MG63 (cell line): ENCODE results near the gene STMN1. TPM values are rescaled to one million over a fixed set of nuclear protein-coding genes. Genes with fewer than 3 reads are reported as not detected.

Experiments used
- DNase-seq: peaks from one replicate; pipeline ENCODE4 v3.0.0-alpha.2; 2020
- H3K27me3 ChIP-seq: fragments of 250-450 bp; sonication (Bioruptor Pico); 2 replicates; pipeline ENCODE4 v1.5.1; 2020; ENCODE audit warnings: mild to moderate bottlenecking, moderate library complexity
- H3K36me3 ChIP-seq: fragments of 250-450 bp; sonication (Bioruptor Pico); 2 replicates; pipeline ENCODE4 v1.5.1; 2020; ENCODE audit warnings: mild to moderate bottlenecking, moderate library complexity
- H3K4me3 ChIP-seq: fragments of 250-450 bp; sonication (Bioruptor Pico); 2 replicates; pipeline ENCODE4 v1.5.1; 2020; ENCODE audit warnings: mild to moderate bottlenecking, moderate library complexity
- H3K9me3 ChIP-seq: fragments of 250-450 bp; sonication (Bioruptor Pico); 2 replicates; pipeline ENCODE4 v1.5.1; 2020; ENCODE audit warnings: mild to moderate bottlenecking, moderate library complexity
- total RNA-seq: library from RNA; depleted of rRNA; stranded (reverse); fragments of >200 nt; shearing (Covaris generic); gene quantifications from 2 replicates; pipeline ENCODE4 v1.2.3, GENCODE V29; 2014; ENCODE audit warnings: low replicate concordance

The STMN1 gene
- total RNA-seq, 1 experiment from 2014 or later = 85.4 TPM

GRCh38 chr1:25904943-25905679, 1.1 kb downstream of the STMN1 start:
- Histone ChIP-seq H3K36me3 (peaks cover 45% of the 10 kb centered on the region), H3K4me3 (peak overlapping the region; percentile 99), H3K9me3 (no peaks in the 10 kb centered on the region), H3K27me3 (no peaks in the 10 kb centered on the region)
- peak; percentile 97 for DNase-seq

DNA sequence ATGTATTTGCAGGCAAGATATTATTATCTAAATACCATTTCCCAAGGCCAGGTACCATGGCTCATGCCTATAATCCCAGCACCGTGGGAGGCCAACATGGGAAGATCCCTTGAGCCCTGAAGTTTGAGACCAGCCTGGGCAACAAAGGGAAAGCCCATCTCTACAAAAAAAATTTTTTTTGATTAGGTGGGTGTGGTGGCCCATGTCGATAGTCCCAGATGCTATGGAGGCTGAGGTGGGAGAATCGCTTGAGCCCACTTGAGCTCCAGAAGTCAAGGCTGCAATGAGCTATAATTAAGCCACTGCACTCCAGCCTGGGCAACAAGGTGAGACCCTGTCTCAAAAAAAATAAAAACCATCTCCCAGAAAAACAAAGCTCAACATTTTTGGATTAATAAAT, 2.2 kb downstream of the STMN1 start:
- no peaks in the 10 kb centered on the region for H3K27me3 ChIP-seq
- H3K36me3 ChIP-seq = peaks cover 56% of the 10 kb centered on the region
- H3K4me3 ChIP-seq = peak overlapping the region; percentile 99
- H3K9me3 ChIP-seq = no peaks in the 10 kb centered on the region
- no peak for DNase-seq

DNA sequence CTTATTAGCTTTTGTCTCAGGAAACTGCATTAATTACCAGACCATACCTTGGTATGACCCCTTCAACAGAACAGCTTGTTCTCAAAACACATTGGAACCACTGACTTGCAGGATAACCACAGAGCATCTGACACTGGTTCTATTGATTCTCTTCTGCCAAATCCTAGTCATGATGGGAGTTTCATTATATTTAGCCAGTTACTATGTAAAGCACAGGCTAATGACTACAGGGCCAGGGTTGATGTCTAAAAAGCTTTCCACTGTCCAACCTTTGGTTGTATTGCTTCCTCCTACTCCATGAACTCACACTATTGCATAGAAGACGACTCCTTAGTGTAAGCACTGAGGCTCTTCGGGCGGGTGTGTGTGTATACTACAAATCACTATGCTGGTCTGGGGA, 3.8 kb downstream of the STMN1 start:
- Histone ChIP-seq H3K9me3 (no peaks in the 10 kb centered on the region), H3K36me3 (peaks cover 72% of the 10 kb centered on the region), H3K4me3 (no peak overlapping the region), H3K27me3 (no peaks in the 10 kb centered on the region)
- no peak for DNase-seq

DNA sequence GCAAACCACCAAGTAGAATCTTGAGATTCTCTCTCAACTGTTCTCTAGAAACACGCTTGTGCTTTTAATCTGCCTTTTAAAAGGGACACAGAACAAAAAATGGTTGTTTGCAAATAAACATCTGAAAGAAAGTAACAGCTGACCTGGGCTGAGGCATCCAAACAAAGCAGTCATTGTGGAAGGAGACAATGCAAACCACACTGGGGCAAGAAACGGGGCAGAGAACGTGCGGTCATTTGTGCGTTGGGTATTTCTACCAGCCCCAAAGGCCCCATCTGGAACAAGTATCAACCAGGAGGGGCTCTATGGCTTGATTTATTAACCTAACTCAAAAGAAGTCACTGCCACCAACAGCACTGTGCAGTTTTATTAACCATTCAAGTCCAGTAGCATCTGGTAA, 6.0 kb downstream of the STMN1 start:
- no peak overlapping the region for H3K4me3 ChIP-seq
- DNase-seq = no peak
- peaks cover 75% of the 10 kb centered on the region for H3K36me3 ChIP-seq

DNA sequence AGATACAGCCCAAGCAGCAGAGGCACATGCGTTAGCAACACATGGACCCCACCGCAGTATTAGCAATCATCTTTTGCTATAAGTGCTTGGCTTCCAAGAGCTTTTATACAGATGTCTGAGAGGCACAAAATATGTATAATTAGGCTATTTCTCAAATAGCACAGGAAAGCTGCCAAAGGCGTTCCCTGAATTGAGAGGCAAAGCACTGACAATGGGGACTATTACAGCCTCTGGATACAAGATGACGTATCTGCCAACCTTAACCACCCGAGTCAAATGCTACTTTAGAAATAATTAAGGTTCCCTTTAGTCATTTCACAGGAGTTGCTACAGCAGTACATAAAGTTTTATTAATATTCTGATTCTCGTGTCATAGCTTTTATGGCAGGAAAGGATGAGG, 6.4 kb downstream of the STMN1 start:
- Histone ChIP-seq H3K27me3 (no peaks in the 10 kb centered on the region), H3K4me3 (no peak overlapping the region), H3K36me3 (peaks cover 78% of the 10 kb centered on the region), H3K9me3 (no peaks in the 10 kb centered on the region)
- DNase-seq = no peak

More for the DNA sequence above, 6.0 kb downstream of the STMN1 start:
- Histone ChIP-seq H3K27me3 (no peaks in the 10 kb centered on the region), H3K9me3 (no peaks in the 10 kb centered on the region)

DNA sequence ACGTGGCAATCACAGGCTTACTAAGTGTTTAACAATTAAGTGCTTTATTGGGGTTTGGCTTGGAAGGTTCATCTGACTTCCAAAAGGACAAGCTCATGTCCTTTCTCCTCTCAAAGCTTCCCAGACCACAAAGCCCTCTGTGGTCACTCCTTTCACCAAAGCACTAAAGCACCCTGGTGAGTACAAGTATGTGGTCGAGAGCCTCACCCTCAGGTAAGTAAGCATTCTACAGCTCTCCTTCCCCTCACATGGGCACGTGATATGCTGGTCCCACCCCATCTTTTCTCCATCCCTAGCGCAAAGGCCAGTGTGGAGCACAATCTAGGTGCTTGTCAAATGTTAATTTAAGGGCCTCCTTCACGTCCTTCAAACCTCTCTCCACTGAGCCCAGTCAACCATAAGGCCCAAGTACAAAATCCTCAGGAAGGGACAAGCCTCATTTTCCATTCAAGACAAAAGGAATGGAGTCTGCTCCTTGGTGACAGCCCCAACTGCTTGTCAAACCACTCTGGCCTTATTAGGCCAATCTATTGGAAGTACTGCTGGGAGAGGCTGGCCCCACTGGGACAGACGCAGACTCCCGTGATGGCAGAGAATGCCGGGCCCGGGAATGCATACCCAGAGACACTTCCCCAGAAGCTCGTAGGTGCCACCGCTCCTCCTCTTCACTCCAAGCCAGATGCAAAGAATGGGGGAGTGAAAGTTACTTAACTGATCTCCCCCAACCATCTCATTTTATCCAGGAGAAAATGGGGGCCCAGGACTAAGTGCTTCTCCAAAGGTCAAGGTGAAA, 7.8 kb downstream of the STMN1 start:
- no peak for DNase-seq
- no peak overlapping the region for H3K4me3 ChIP-seq
- peaks cover 79% of the 10 kb centered on the region for H3K36me3 ChIP-seq
- no peaks in the 10 kb centered on the region for H3K9me3 ChIP-seq
- H3K27me3 ChIP-seq = no peaks in the 10 kb centered on the region

- Histone ChIP-seq H3K4me3 (no peak overlapping the region), H3K9me3 (no peaks in the 10 kb centered on the region), H3K36me3 (peaks cover 73% of the 10 kb centered on the region), H3K27me3 (no peaks in the 10 kb centered on the region)
- no peak for DNase-seq
Measured at GRCh38 chr1:25897754-25898153, 8.5 kb downstream of the STMN1 start.

DNA sequence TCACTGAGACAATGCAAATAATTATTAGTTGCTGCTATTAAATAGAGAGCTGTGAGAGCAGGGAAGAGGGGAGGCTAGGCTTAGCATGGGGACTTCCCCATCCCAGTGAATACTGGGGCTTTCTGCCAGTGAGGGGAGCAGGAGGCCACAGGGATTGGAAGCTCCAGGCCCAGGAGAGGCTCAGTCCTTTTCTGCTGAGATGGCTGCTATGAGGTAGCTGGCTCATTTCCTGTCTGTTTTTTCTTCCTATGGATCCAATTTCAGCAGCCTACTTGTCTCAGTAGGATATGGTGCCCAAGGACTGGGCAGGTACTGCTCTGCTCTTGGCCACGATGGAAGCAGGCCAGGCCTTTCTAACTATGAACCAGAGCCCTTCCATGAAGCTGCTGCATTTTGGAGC, 10.0 kb downstream of the STMN1 start:
- DNase-seq = peak; percentile 31
- Histone ChIP-seq H3K27me3 (no peaks in the 10 kb centered on the region), H3K9me3 (no peaks in the 10 kb centered on the region), H3K36me3 (peaks cover 59% of the 10 kb centered on the region), H3K4me3 (no peak overlapping the region)

- Histone ChIP-seq H3K4me3 (no peak overlapping the region), H3K9me3 (no peaks in the 10 kb centered on the region), H3K36me3 (peaks cover 51% of the 10 kb centered on the region), H3K27me3 (no peaks in the 10 kb centered on the region)
- peak; percentile 85 for DNase-seq
Measured at GRCh38 chr1:25895365-25895990, 10.7 kb downstream of the STMN1 start.

DNA sequence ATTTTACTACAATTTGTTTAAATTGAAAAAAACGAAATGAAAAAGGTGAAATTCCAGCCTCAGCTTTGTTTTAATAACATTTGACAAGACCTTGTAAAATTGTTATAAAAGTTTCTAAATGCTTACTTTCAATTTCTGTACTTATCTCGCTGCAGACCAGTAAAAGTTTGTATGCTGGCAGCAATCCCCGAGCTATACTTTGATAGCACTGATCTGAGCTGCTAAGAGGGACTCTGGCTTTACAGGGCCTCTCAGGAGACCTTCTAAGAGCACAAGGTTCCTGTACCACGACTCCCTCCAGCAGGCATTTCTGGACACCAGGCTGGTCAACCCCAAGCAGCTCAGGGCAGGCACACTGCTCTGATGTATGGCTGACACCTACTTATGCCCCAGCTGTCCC, 13.1 kb downstream of the STMN1 start:
- Histone ChIP-seq H3K4me3 (no peak overlapping the region), H3K9me3 (no peaks in the 10 kb centered on the region), H3K27me3 (no peaks in the 10 kb centered on the region), H3K36me3 (peaks cover 29% of the 10 kb centered on the region)
- DNase-seq = no peak

- Histone ChIP-seq H3K36me3 (peaks cover 21% of the 10 kb centered on the region), H3K4me3 (no peak overlapping the region), H3K9me3 (no peaks in the 10 kb centered on the region), H3K27me3 (no peaks in the 10 kb centered on the region)
- no peak for DNase-seq
Measured at GRCh38 chr1:25891606-25892005, 14.6 kb downstream of the STMN1 start.

DNA sequence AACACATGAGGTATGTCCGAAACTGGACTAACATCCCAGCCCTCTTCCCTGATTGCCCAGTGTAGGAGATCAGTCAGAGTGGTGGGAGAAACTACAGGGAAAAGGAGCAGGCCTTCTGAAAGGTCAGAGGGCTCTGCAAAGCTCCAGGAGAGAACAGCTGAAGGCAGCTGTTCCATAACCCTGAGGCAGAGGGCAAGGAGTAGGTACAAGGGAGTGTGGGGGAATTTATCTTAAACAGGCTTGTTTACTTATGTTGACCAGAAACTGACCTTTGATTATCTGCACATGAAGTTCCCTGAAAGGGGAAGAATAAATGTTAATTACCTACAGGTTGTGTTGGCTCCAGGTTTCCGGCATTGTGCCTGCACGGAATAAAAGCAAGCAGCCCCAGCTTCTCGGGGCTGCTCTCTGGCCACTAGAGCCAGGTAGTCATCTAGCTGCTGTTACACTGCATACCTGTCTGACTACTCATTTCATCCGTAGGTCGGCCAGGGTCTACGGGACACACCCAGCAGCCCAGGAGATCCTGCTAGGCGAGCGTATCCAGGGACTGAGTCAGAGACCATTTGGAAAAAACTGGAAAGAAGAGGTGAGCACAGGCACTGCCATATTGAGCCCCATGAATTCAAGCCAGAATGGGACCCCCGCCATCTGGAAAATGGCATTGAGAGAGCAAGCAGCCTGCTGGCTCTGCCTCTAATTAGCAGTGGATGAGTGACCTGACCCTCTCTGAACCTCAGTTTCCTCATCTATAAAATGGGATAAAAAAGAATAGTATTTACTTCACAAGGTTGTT, 15.8 kb downstream of the STMN1 start:
- H3K9me3 ChIP-seq = no peaks in the 10 kb centered on the region
- DNase-seq = peak; percentile 64
- H3K27me3 ChIP-seq = no peaks in the 10 kb centered on the region
- H3K4me3 ChIP-seq = no peak overlapping the region
- peaks cover 19% of the 10 kb centered on the region for H3K36me3 ChIP-seq

- H3K4me3 ChIP-seq = no peak overlapping the region
- DNase-seq = no peak
- H3K9me3 ChIP-seq = no peaks in the 10 kb centered on the region
- H3K36me3 ChIP-seq = peaks cover 13% of the 10 kb centered on the region
- H3K27me3 ChIP-seq = no peaks in the 10 kb centered on the region
Measured at GRCh38 chr1:25889470-25889869, 16.7 kb downstream of the STMN1 start.

DNA sequence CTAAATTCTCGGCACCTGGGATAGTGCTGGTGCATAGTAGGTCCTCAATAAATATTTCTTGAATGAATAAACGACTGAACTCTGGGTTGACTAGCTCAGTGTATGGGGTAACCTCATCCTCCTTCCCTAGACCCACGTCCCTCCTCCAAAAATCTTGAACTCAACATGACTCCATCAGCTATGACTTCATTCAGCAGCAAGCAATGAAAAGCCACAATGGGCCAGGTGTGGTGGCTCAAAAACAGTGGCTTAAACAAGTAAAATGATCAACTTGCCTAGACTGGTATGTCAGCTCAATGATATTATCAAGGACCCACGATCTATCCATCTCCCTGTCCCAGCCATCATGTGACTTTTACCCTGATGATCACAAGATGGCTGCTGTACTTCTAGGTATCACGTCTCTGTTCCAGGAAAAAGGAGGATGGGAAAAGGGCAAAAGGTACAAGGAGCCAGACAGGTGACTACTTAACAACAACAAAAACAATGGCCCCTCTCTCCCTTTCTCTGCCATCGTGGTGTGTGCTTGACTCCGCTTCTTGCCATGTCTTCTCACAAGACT, 17.7 kb downstream of the STMN1 start:
- DNase-seq = no peak
- H3K36me3 ChIP-seq = peaks cover 4% of the 10 kb centered on the region

GRCh38 chr1:25885602-25886001, 20.6 kb downstream of the STMN1 start:
- Histone ChIP-seq H3K4me3 (no peak overlapping the region), H3K36me3 (peaks cover 2% of the 10 kb centered on the region; the same call in 1 of the 2 replicates), H3K27me3 (no peaks in the 10 kb centered on the region), H3K9me3 (no peaks in the 10 kb centered on the region)
- no peak for DNase-seq

More for the DNA sequence above, 17.7 kb downstream of the STMN1 start:
- no peaks in the 10 kb centered on the region for H3K27me3 ChIP-seq
- H3K4me3 ChIP-seq = no peak overlapping the region
- H3K9me3 ChIP-seq = no peaks in the 10 kb centered on the region

GRCh38 chr1:25881266-25881665, 25.0 kb downstream of the STMN1 start:
- Histone ChIP-seq H3K36me3 (no peaks in the 10 kb centered on the region), H3K27me3 (no peaks in the 10 kb centered on the region), H3K9me3 (no peaks in the 10 kb centered on the region), H3K4me3 (no peak overlapping the region)
- no peak for DNase-seq
